Fibroblast of pulmonary artery (primary cell): Measurements from ENCODE around the gene RAB30.

Source experiments
- DNase-seq: peaks from one replicate; pipeline ENCODE4 v3.0.0-alpha.2; 2010; ENCODE audit warnings: low read depth
- H3K4me3 ChIP-seq: replicated peaks from 2 replicates; pipeline ENCODE4 v1.5.1; 2011; ENCODE audit warnings: low read depth, mild to moderate bottlenecking, control low read depth, low read length, moderate library complexity
- CTCF ChIP-seq: IDR thresholded peaks from 2 replicates; pipeline ENCODE4 v1.5.1; 2011; ENCODE audit warnings: mild to moderate bottlenecking, control low read depth, low read length, inconsistent platforms; ENCODE audit errors: missing control alignments

RAB30 gene

GRCh38 chr11:82932564-82932963, 139.1 kb downstream of the RAB30 start:
- DNase-seq: no peak
- H3K4me3 ChIP-seq: no peak overlapping the region
- TF ChIP-seq CTCF: no peak

DNA sequence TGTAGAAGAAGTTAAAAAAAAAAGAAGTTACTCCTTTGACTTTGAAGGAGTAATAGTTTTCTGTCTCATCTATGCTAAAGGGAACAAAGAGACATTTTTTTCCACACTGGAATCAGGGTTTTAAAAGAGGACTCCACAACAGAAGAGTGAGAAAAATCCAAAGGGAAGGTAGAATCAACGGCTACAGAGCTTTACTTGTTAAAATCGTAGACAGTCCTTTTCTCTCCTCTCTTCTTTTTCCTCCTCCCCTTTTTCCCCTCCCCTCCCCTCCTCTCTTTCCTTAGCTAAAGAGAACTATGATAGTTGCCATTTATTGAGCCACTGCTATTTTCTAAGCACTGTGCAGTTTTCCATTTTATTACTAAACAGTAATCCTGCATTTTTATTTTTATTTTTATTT, 141.0 kb downstream of the RAB30 start:
- no peak for TF ChIP-seq CTCF
- no peak for DNase-seq
- no peak overlapping the region for H3K4me3 ChIP-seq

- no peak overlapping the region for H3K4me3 ChIP-seq
- DNase-seq: no peak
- no peak for TF ChIP-seq CTCF
Observed at GRCh38 chr11:82930229-82930628, 141.5 kb downstream of the RAB30 start.

- no peak overlapping the region for H3K4me3 ChIP-seq
- TF ChIP-seq CTCF: no peak
- no peak for DNase-seq
Observed at GRCh38 chr11:82929121-82929520, 142.6 kb downstream of the RAB30 start.

DNA sequence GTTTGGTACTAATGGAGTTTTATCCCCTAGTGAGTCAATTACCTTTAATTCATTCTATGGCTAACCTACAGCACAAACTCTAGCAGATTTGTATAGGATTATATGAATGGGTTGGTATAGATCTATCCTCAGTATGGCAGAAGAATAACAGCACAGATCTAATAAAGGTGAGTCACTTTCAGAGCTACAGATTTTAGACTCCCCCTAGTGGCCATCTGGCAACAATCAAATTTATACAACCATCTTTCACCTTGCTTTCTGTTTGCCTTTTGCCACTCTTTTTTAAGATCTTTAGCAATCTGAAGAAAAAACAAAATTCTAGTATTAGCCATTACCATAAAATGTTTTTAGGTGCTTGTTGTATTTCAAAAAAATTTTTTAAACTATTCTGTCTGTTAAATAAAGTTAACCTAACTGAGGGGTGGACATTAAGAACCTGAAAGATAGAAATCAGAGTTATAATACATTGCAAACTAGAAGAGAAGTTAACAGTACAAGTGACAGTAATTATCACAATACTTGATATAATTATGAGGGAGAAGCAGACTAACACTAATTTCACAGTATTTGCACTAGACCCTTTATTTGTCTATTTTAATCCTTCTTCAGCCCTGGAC, 144.3 kb downstream of the RAB30 start:
- DNase-seq: peak; percentile 73
- H3K4me3 ChIP-seq: no peak overlapping the region
- TF ChIP-seq CTCF: peak; percentile 82

DNA sequence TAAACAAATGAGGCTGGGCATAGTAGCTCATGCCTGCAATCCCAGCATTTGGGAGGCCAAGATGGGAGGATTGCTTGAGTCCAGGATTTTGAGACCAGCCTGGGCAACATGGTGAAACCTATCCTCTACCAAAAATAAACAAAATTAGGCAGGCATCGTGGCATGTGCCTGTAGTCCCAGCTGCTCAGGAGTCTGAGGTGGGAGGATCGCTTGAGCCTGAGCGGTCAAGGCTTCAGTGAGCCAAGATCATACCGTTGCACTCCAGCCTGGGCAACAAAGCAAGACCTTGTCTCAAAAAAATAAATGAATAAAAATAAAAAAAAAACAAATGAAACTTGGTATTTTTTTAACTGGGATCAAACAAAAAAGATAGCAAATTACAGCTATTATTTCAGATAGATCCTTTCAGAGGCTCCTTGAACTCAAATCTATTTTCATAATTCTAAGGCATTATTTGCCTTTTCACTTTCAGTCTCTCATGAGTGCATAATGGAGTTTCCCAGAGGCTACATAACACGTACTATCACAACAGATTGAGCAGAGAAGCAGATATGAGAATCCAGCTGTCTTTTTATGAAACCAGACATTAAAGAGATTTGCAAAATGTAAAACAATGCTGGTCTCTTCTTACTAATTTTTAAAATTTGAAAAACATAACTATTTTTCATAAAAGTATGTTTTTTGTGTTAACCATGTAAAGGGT, 147.0 kb downstream of the RAB30 start:
- no peak for TF ChIP-seq CTCF
- H3K4me3 ChIP-seq: no peak overlapping the region
- no peak for DNase-seq
